ENCODE data around the gene BMF. TPM values are rescaled to one million over a fixed set of nuclear protein-coding genes. Genes with fewer than 3 reads are reported as not detected.

BMF gene
- total RNA-seq, 1 experiment from 2014 or later: 13.2 TPM

DNA sequence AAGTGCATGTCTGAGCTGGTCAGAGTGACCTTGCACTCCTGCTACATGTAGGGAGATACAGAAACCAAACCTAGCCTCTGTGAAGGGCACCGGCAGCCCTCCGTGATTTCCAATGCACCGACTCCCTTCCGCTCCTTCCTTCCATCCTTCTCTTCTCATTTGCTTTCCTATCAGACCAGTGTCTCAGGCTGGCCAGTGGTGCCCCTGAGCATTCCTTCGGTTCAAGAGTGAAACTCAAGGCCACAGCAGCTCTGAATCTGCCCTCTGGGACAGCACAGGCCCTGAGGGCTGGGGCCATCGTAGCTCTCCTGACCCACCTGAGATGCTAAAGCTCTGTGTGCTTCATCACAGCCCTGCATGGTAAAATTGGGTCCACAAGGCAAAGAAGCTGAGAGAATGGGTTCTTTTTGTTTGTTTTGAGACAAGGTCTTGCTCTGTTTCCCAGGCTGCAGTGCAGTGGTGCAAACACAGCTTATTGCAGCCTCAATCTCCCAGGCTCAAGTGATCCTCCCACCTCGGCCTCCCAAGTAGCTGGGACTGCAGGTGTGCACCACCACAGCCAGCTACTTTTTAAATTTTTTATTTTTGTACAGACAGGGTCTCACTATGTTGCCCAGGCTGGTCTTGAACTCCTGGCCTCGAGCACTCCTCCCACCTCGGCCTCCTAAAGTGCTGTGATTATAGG, 2.3 kb upstream of the BMF start:
- H3K4ac ChIP-seq (ENCODE audit: low read depth, low read length): no peak overlapping the region
- peaks cover 10% of the 10 kb centered on the region for H3K23me2 ChIP-seq (ENCODE audit: insufficient read length, low read depth, low read length, poor library complexity, severe bottlenecking)
- WGBS (ENCODE audit: extremely low coverage, insufficient read length, low lambda C conversion rate): no CpG with 5 or more reads among the region's 9 CpGs
- no peaks in the 10 kb centered on the region; the same call in 1 of the 2 replicates for H3K27me3 ChIP-seq (ENCODE audit: insufficient read depth, low read length)
- TF ChIP-seq, protein P1, sequence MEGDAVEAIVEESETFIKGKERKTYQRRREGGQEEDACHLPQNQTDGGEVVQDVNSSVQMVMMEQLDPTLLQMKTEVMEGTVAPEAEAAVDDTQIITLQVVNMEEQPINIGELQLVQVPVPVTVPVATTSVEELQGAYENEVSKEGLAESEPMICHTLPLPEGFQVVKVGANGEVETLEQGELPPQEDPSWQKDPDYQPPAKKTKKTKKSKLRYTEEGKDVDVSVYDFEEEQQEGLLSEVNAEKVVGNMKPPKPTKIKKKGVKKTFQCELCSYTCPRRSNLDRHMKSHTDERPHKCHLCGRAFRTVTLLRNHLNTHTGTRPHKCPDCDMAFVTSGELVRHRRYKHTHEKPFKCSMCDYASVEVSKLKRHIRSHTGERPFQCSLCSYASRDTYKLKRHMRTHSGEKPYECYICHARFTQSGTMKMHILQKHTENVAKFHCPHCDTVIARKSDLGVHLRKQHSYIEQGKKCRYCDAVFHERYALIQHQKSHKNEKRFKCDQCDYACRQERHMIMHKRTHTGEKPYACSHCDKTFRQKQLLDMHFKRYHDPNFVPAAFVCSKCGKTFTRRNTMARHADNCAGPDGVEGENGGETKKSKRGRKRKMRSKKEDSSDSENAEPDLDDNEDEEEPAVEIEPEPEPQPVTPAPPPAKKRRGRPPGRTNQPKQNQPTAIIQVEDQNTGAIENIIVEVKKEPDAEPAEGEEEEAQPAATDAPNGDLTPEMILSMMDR (conservative IDR thresholded peaks at IDR 0.05): no peak
- H4K91ac ChIP-seq (ENCODE audit: insufficient read length, low read depth, low read length): no peak overlapping the region
- H3T11ph ChIP-seq (ENCODE audit: low read length): no peak overlapping the region
- peaks cover 1% of the 10 kb centered on the region; the same call in 1 of the 2 replicates for H3K27me3 Mint-ChIP-seq (ENCODE audit: low read depth)
- peaks cover 52 to 68% of the 10 kb centered on the region in 2 experiments for H3K4me1 Mint-ChIP-seq
- H2AK5ac ChIP-seq (ENCODE audit: insufficient read length, low read length): no peak overlapping the region
- no peaks in the 10 kb centered on the region; a peak in 1 of 5 replicates for H3K9me3 Mint-ChIP-seq
- no peak overlapping the region for H3K4me3 Mint-ChIP-seq
- H2BK120ac ChIP-seq (ENCODE audit: low read depth, low read length, poor library complexity, severe bottlenecking): no peak overlapping the region
- H2BK12ac ChIP-seq (ENCODE audit: insufficient read length, low read depth, low read length): no peak overlapping the region
- no peak overlapping the region for H4K8ac ChIP-seq (replicated peaks; ENCODE audit: insufficient read length, low read depth, low read length)
- H3K18ac ChIP-seq (ENCODE audit: insufficient read length, low read depth, low read length): no peak overlapping the region
- no peak overlapping the region; a peak in 1 of 7 replicates for H3K27ac Mint-ChIP-seq
- no peaks in the 10 kb centered on the region for H3K79me2 ChIP-seq (ENCODE audit: insufficient read depth, low read length)
- no peak overlapping the region for H3K56ac ChIP-seq (ENCODE audit: insufficient read length, low read depth, low read length)
- no peak for DNase-seq
- no peak overlapping the region for H2BK15ac ChIP-seq (ENCODE audit: low read depth, low read length)
- no peak overlapping the region for H3K27ac ChIP-seq (ENCODE audit: insufficient read length, low read depth, low read length)
- no peak overlapping the region for H3K4me2 ChIP-seq (ENCODE audit: insufficient read depth, insufficient read length, low read length)
- no peaks in the 10 kb centered on the region for H3K79me1 ChIP-seq (ENCODE audit: insufficient read depth, low read depth, low read length, poor library complexity, severe bottlenecking)
- H3K23ac ChIP-seq (ENCODE audit: insufficient read length, low read depth, low read length): no peak overlapping the region
- no peak overlapping the region for H3K14ac ChIP-seq (ENCODE audit: insufficient read depth, low read length)
- H2BK5ac ChIP-seq (ENCODE audit: insufficient read length, low read length): no peak overlapping the region
- no peaks in the 10 kb centered on the region for H3K9me3 ChIP-seq (ENCODE audit: control insufficient read depth, low read depth, low read length)
- no peak overlapping the region for H2AFZ ChIP-seq (ENCODE audit: low read length)
- H3K9ac ChIP-seq (ENCODE audit: extremely low read depth, insufficient read length, low read length): no peak overlapping the region
- H3K36me3 Mint-ChIP-seq (ENCODE audit: insufficient read depth in 1 of 3, low read depth in 3 of 3): peaks cover 0 to 2% (median 0%) of the 10 kb centered on the region in 3 experiments; a peak in 2 of 7 replicates
- no peak overlapping the region for H4K5ac ChIP-seq (ENCODE audit: insufficient read length, low read depth, low read length)
- H4K20me1 ChIP-seq (ENCODE audit: control insufficient read depth, insufficient read depth, insufficient read length): no peaks in the 10 kb centered on the region
- peaks cover 15% of the 10 kb centered on the region for H3K4me1 ChIP-seq (ENCODE audit: insufficient read depth, low read length)
- H2BK20ac ChIP-seq (ENCODE audit: low read depth, low read length, poor library complexity, severe bottlenecking): no peak overlapping the region

All from H9 (cell line).